Measurements from ENCODE around the gene FRMD3.

Gene FRMD3

DNA sequence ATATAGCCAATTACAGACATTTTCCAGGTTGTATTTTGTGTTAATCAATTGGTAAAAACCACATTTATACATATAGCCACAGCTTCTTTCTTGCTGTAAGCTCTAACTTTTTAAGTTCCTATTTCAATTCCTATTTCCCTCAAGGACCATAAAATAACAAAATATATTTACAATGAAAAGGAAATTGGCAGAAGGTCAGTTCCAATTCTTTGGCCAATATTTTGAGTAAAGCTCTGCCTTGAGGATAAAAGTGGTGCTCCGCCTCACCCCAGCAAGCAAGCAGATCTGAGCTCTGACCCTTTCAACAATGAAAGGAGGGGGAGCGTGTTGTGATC lies 271.9 kb downstream of the FRMD3 start:
- no peak for DNase-seq (ENCODE audit: low read depth)
- H3K4me3 ChIP-seq (ENCODE audit: low read depth, low read length): no peak overlapping the region
- TF ChIP-seq, protein P1, sequence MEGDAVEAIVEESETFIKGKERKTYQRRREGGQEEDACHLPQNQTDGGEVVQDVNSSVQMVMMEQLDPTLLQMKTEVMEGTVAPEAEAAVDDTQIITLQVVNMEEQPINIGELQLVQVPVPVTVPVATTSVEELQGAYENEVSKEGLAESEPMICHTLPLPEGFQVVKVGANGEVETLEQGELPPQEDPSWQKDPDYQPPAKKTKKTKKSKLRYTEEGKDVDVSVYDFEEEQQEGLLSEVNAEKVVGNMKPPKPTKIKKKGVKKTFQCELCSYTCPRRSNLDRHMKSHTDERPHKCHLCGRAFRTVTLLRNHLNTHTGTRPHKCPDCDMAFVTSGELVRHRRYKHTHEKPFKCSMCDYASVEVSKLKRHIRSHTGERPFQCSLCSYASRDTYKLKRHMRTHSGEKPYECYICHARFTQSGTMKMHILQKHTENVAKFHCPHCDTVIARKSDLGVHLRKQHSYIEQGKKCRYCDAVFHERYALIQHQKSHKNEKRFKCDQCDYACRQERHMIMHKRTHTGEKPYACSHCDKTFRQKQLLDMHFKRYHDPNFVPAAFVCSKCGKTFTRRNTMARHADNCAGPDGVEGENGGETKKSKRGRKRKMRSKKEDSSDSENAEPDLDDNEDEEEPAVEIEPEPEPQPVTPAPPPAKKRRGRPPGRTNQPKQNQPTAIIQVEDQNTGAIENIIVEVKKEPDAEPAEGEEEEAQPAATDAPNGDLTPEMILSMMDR (IDR thresholded peaks at IDR 0.05; ENCODE audit: low read depth, low read length): no peak
- TF ChIP-seq MYC (IDR thresholded peaks at IDR 0.05; ENCODE audit: low read depth, low read length): no peak
- TF ChIP-seq, protein P2, sequence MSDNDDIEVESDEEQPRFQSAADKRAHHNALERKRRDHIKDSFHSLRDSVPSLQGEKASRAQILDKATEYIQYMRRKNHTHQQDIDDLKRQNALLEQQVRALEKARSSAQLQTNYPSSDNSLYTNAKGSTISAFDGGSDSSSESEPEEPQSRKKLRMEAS (IDR thresholded peaks at IDR 0.05; ENCODE audit: low read depth, low read length): no peak

DNA sequence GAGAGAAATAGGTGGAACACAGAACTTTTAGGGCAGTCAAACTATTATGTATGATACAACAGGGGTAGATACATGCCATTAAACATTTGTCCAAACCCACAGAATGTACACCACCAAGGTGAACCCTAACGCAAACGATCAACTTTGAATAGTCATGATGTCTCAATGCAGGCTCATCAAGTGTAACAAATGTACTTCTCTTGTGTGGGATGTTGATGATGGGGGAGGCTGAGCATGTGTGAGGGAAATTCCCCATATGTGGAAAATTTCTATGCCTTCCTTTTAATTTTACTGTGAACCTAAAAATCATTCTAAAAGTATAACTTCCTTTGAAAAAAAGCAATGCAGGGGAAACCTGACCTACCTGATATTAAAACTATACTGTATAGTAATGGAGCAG lies 273.9 kb downstream of the FRMD3 start:
- DNase-seq (ENCODE audit: low read depth): no peak
- H3K4me3 ChIP-seq (ENCODE audit: low read depth, low read length): no peak overlapping the region
- TF ChIP-seq, protein P1 (IDR thresholded peaks at IDR 0.05; ENCODE audit: low read depth, low read length): no peak
- TF ChIP-seq MYC (IDR thresholded peaks at IDR 0.05; ENCODE audit: low read depth, low read length): no peak
- TF ChIP-seq, protein P2 (IDR thresholded peaks at IDR 0.05; ENCODE audit: low read depth, low read length): no peak
- TF ChIP-seq POLR2A (IDR thresholded peaks at IDR 0.05; ENCODE audit: extremely low read depth, insufficient read length): no peak

DNA sequence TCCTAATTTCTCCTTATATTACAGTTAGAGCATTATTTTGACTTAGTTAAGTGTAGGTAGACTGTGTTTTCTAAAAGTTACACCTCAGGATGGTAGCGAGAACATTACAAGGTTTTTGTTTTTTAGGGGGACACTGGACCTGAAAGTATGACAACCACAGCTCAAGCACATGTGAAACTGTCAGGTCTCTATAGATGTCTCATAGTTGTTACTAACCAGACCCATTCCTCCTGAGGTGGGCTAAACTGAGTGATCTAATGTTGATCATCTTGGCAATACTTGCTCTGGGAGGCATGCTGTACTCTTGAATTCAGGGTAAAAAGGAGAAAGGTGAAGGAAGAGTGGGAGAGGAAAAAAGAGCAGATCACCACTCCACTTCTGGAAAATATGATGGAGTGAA lies 278.6 kb downstream of the FRMD3 start:
- H3K4me3 ChIP-seq (ENCODE audit: low read depth, low read length): no peak overlapping the region
- no peak for DNase-seq (ENCODE audit: low read depth)
- TF ChIP-seq, protein P2 (IDR thresholded peaks at IDR 0.05; ENCODE audit: low read depth, low read length): no peak
- TF ChIP-seq MYC (IDR thresholded peaks at IDR 0.05; ENCODE audit: low read depth, low read length): no peak
- TF ChIP-seq, protein P1 (IDR thresholded peaks at IDR 0.05; ENCODE audit: low read depth, low read length): no peak
- no peak for TF ChIP-seq POLR2A (IDR thresholded peaks at IDR 0.05; ENCODE audit: extremely low read depth, insufficient read length)

DNA sequence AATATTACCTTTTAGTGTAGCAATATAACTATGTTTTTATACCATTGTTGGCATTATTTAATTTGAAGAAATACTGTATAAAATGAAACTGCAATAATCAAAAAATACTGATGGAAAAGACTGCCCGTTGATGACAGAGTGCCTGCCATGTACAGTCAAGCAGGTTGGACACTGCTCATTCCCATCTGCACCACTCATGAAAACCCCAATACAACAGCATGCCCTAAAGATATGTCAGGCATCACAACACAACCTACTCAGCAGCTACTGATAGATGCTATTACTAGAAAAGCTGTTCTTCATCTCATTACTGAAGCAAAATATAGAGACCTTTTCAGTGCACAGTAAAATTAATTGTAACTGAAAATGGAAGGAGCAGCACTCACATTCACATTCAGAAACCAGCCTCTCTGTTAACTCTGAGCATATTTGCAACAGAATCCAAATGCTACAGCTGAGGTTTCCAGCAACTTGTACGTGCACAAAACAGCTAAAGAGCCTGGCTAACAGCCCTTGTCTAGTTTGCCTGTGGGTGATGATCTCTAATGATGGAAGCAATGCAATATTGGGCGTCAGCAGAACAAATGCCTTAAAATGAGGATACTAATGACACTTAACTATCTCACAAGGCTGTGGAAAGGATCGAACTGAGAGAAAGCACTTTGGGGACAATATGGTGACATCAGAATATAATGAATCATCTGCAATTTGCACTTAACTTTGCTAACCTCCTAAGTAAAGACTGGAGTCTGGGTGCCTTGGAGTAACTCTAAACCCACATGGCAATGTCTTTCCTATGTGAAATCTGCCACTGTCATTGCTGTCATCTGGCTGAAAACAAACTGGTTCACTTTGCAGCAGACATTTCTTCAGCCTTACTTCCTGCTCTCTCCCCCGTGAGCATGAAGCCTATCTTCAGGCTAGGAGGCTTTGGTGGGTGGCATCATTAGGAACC lies 280.0 kb downstream of the FRMD3 start:
- no peak for DNase-seq (ENCODE audit: low read depth)
- TF ChIP-seq, protein P1 (IDR thresholded peaks at IDR 0.05; ENCODE audit: low read depth, low read length): no peak
- TF ChIP-seq POLR2A (IDR thresholded peaks at IDR 0.05; ENCODE audit: extremely low read depth, insufficient read length) (no peak), MYC (IDR thresholded peaks at IDR 0.05; ENCODE audit: low read depth, low read length) (no peak)
- TF ChIP-seq, protein P2 (IDR thresholded peaks at IDR 0.05; ENCODE audit: low read depth, low read length): no peak
- no peak overlapping the region for H3K4me3 ChIP-seq (ENCODE audit: low read depth, low read length)

DNA sequence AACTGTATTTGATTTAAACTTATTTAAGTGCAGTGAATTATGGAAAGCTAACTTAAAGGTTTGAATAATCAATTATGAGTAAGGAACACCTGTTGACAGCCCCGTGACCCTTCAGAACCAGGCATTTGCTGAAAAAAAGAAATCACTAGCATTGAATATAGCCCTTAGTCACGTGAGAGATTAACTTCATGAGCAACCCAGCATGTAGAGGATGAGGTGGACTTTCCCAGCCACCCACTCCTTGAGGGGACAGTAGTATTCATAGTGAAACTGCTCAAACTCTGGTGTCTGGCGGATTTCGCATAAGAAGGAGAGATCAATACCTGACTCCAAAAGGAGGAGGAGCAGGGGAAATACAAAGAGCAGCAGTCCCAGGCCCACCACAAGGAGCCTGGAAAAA lies 290.5 kb downstream of the FRMD3 start:
- TF ChIP-seq, protein P1 (IDR thresholded peaks at IDR 0.05; ENCODE audit: low read depth, low read length): no peak
- no peak for TF ChIP-seq MYC (IDR thresholded peaks at IDR 0.05; ENCODE audit: low read depth, low read length)
- H3K4me3 ChIP-seq (ENCODE audit: low read depth, low read length): no peak overlapping the region
- no peak for DNase-seq (ENCODE audit: low read depth)

Data from NB4 (cell line).